KOPT-K1 (cell line): ENCODE results near the gene TIMD4.
"Not testable (repeated sequence)": the region's sequence is repeated elsewhere in the genome, so short reads cannot be mapped to it uniquely, and the experiment has no call there.

Experiments used
- H3K27ac ChIP-seq: fragments of 200-600 bp; sonication (generic); 2 replicates; pipeline ENCODE4 v1.5.1; 2016; ENCODE audit warnings: antibody characterized with exemption, mild to moderate bottlenecking, low read depth, low read length; ENCODE audit not compliant: poor library complexity, severe bottlenecking
- H3K36me3 ChIP-seq: fragments of 200-600 bp; sonication (generic); 2 replicates; pipeline ENCODE4 v1.5.1; 2017; ENCODE audit warnings: antibody characterized with exemption, mild to moderate bottlenecking, low read length, moderate library complexity; ENCODE audit not compliant: insufficient read depth
- H3K9me3 ChIP-seq: fragments of 200-600 bp; sonication (generic); 2 replicates; pipeline ENCODE4 v1.5.1; 2017; ENCODE audit warnings: antibody characterized with exemption, low read length, mild to moderate bottlenecking; ENCODE audit not compliant: insufficient read depth, poor library complexity, severe bottlenecking

TIMD4 gene

DNA sequence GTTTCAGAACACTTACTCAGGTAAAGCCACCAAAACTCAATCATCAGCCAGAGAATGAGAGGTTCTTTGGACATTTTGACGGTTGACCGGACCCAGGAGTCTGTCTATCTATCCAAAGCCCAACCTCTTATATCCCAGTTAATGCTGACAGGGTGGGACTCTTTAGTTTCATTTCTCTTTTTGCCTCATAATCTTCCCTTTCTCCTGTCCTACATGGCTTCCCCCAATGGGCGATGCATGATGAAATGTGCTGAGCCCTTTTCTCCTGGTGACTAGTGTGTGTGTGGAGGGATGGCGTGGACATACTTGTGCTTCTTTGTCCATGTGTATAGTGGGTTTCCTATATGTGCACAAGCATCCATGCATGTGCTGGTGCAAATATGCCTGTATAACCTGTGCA is at the start of gene TIMD4:
TSS of gene TIMD4 (minus strand) at position 102 of the 400 bp plus-strand sequence. CDS start at position 74, 28 bp downstream.
- no peak within 1 kb of the TSS for H3K27ac ChIP-seq
- no peaks in the 10 kb centered on the region for H3K9me3 ChIP-seq
- H3K36me3 ChIP-seq, result no peaks in the 10 kb centered on the region

DNA sequence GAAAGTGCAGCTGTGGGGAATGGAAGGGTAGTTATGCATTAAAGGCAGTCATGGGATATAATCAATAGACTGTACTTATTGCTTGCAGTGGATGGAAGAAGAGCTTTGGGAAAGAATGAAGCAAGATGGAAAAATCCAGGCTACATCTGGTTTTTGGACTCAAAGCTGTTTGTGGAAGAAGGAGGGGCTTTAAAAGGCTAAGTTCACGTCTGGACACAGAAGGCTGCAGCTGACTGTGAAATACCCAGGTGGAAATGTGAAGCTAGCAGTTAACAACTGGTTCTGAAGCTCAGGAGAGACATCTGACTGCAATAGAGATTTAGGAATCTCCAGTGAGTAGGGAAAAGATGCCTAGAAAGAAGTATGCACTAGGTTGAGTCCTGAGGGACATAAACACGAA is 43.2 kb upstream of the TIMD4 start:
- H3K36me3 ChIP-seq, result no peaks in the 10 kb centered on the region

DNA sequence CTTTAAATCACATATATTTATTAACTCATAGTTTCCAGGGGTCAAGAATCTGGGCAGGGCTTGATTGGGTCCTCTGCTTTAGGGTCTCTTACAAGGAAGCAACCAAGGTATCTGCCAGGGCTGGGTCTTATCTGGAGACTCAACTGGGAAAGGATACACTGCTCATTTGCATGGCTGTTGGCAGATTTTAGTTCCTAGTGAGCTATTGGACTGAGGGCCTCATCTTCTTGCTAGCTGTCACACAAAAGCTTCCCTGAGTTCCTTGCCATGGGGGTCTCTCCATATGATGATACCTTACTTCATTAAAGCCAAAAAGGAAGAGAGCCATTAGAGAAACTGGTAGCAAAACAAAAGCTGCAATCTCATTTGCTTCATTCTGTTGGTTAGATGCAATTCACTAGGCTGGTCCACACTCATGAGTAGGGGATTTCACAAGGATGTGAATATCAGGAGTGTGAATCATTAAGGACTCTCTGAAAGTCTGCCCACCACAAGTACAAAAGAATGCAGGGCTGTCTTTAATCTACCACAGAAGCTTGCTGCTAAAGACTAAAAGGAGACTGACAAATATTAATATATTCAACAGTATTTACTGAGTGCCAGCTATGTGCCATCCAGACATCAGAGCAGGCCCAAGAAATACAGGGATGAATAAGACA is 42.0 kb upstream of the TIMD4 start:
- peaks cover 7% of the 10 kb centered on the region for H3K9me3 ChIP-seq
- no peak overlapping the region for H3K27ac ChIP-seq
- no peaks in the 10 kb centered on the region for H3K36me3 ChIP-seq

More for the DNA sequence above, 43.2 kb upstream of the TIMD4 start:
- H3K27ac ChIP-seq, result no peak overlapping the region
- H3K9me3 ChIP-seq, result no peaks in the 10 kb centered on the region

DNA sequence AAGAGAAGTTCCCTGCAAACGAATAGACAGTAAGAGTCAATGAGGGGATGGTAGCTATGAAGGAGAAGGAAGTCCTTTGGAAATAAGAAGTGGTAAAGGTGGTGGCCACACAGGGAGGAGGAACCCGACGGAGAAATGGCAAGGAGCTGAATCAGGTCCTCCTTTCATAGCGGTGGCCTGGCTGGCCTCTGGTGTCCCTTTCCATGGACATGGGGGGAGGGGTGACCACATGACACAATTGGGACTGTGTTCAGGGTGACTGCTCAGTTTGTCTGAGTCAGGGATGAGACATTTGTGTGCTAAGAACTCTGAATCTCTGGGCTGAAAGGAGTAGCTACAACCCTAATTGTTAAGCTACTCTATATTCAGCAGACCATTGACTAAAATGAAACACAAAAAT is 28.7 kb upstream of the TIMD4 start:
- Histone ChIP-seq H3K36me3 (no peaks in the 10 kb centered on the region), H3K9me3 (no peaks in the 10 kb centered on the region), H3K27ac (no peak overlapping the region)

DNA sequence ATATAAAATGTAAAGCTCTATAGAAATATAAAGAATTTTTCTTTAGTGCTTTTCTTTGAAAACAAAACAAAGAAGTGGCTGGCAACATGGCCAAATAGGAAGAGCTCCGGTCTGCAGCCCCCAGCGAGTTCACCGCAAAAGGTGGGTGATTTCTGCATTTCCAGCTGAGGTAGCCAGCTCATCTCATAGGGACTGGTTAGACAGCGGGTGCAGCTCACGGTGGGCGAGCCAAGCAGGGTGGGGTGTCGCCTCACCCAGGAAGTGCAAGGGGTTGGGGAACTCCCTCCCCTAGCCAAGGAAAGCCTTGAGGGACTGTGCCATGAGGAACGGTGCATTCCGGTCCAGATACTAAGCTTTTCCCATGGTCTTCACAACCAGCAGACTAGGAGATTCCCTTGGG is 21.0 kb upstream of the TIMD4 start:
- Histone ChIP-seq H3K27ac (no peak overlapping the region), H3K36me3 (no peaks in the 10 kb centered on the region)

DNA sequence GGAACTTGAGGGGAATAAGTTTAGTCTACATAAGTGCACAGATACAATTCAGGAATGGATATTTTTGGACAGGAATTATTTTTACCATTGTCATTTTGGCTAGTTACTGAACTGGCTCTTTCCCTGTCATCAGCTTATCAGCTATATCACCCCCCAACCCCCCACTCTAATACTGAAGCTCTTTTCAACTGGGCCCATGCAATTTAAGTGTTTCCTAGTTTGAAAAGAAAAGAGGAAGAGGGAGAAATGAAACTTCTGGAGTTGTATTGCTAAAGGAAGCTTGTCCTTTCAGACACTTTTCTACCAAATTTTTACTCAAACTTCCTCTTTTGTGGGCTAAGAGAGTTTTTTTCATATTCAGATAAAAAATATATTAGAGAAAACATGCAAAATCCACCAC is 18.5 kb upstream of the TIMD4 start:
- Histone ChIP-seq H3K36me3 (no peaks in the 10 kb centered on the region), H3K27ac (no peak overlapping the region), H3K9me3 (no peaks in the 10 kb centered on the region)

More for the DNA sequence above, 21.0 kb upstream of the TIMD4 start:
- H3K9me3 ChIP-seq, result no peaks in the 10 kb centered on the region

DNA sequence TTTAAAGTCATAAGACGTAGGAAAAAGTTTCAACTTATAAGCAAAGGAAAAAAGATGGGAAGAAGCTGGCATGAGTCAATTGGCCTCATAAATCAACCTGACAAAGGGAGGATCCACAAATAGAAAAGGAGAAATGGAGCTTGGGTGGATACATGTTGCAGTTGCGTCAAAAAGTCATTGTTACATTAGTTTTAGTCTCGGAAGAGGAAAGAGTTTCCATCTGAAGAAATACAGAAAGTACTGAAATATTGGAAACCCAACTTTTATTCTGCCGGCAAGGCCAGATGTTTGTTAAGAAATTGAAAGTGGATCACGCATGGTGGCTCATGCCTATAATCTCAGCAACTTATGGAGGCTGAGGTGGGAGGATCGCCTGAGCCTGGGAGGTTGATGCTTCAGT is 11.3 kb upstream of the TIMD4 start:
- Histone ChIP-seq H3K36me3 (no peaks in the 10 kb centered on the region), H3K27ac (no peak overlapping the region), H3K9me3 (no peaks in the 10 kb centered on the region)

DNA sequence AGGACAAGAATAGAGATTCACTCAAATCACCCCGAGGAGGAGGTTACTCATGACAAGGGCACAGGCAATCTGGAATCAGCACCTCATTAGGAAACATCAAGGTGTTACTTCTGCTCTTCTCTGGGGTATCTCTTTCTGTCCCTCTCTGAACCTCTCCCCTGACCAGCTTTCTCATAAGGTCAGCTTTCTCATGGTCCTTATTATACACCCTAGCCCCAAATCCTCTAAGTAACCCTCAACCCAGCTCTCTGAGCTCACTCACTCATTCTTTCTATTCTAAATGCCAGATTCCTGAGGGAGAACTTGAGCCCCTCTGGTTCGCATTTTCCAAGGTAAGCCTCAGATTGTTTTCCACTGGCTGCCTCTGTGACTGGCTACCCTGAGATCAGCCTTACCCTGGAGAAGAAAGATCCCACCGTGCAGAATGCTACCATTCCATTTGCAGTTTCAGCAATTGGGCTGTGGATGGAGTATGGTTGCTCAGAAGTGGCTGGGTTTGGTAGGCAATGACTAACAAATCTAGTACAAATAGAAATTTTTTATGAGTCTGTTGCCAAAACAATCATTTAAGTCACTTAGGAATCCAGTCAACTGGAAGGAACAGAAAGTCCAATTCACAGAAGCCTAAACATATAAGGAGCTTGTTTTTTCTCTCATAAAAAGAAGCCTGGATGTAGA is 9.0 kb upstream of the TIMD4 start:
- Histone ChIP-seq H3K36me3 (no peaks in the 10 kb centered on the region), H3K9me3 (no peaks in the 10 kb centered on the region), H3K27ac (no peak overlapping the region)

DNA sequence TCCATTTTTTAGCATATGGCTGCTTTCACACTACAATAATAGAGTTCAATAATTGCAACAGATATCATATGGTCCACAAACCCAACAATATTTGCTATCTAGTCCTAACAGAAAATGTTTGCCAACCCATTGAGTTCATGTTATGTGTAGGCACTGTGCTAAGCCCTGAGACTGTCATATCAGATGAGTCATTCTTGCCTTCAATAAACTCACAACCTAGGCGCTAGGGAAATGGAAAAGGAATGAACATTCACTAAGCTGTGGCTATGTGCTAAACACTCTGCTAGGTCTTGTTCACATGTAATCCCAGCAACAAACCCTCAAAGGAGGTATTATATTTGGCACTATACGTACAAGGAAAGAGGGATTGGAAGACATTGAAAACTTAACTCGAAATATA is 8.4 kb upstream of the TIMD4 start:
- no peaks in the 10 kb centered on the region for H3K36me3 ChIP-seq
- no peak overlapping the region for H3K27ac ChIP-seq
- no peaks in the 10 kb centered on the region for H3K9me3 ChIP-seq

DNA sequence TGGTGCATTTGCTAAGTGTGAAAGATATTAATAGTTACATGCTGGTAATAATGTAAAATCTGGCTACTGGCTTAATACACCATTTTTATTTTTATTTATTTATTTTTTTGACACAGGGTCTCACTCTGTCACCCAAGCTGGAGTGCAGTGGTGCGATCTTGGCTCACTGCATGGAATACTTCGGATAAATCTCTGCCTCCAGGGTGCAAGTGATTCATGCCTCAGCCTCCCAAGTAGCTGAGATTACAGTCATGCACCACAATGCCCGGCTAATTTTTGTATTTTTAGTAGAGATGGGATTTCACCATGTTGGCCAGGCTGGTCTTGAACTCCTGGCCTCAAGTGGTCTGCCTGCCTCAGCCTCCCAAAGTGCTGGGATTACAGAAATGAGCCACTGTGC is 4.4 kb upstream of the TIMD4 start:
- H3K36me3 ChIP-seq, H3K9me3 ChIP-seq: not testable (repeated sequence)

DNA sequence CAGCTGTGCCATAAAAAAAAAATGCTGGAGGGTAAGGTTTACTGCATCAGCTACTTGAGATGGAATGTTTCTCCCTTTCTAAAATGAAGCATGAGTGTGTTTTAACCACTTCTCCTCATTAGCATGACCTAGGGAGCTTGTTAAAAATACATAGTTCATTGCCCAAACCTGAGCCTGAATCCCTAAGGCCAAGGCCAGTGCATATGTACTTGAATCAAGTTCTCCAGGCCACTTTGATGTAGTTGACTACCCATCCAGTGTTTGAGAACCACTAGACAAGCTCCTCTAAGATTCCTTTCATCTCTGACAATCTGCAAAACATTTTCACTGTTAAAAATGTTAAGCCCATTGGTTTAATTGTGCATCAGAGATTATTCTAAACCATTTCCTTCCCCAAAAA is 6.7 kb downstream of the TIMD4 start:
- Histone ChIP-seq H3K9me3 (no peaks in the 10 kb centered on the region), H3K27ac (no peak overlapping the region), H3K36me3 (no peaks in the 10 kb centered on the region)

More for the DNA sequence above, 4.4 kb upstream of the TIMD4 start:
- H3K27ac ChIP-seq, result not testable (repeated sequence)

DNA sequence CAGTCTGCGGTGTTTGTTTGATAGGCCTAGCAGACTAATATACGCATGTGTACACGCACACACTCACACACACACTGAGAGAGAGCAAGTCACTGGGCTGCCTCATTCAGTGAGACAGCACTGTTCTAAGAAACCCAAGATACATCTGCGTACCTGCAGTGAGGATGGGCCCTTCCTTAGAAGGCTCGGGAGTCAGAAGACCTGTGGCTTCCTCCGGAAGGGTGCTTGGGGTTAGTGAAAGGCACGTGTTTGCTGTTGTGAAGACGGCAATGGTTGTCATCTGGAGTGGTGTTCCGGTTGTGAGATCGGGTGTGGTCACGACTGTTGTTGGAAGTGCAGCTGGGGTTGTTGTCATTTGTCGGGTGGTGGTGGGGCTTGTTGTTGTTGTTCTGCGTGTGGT is 11.7 kb downstream of the TIMD4 start:
- H3K36me3 ChIP-seq, result no peaks in the 10 kb centered on the region
- H3K27ac ChIP-seq, result no peak overlapping the region
- H3K9me3 ChIP-seq, result no peaks in the 10 kb centered on the region

DNA sequence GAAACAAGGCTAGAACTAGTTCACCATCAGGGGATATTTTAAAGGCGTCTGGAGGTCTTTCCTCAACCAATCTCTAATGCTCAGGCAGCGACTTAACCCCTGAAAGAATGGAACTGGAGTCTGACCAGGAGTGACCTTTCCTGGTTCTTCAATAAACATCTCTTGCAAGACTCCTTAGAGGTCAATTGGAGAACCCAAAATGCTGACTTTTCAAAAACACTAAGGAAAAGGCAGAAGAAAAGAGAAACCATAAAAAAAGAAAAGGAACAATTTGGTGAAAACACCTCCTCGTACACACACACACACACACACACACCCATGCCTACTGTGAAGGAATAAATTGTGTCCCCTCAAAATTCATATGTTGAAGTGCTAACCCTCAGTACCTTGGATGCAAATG is 12.3 kb downstream of the TIMD4 start:
- no peak overlapping the region for H3K27ac ChIP-seq
- no peaks in the 10 kb centered on the region for H3K9me3 ChIP-seq
- no peaks in the 10 kb centered on the region for H3K36me3 ChIP-seq

DNA sequence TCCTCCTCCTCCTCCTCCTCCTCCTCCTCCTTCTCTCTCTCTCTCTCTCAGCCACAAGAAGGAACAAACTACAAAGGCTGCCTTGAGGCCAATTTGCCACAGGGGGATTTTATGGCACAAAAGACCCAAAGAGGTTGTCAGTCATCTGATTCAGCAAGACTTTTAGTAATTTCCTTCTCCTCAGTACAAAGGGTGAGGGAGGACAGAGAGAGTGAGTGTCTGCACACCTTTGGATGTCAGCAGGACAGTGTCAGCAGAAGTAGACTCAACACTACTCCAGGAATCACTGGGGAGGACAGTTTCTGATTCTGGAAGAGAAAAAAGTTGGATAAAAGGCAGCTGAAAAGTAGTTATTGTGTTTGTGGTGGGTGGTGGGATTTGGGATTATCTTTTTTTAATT is 13.6 kb downstream of the TIMD4 start:
- no peaks in the 10 kb centered on the region for H3K9me3 ChIP-seq
- H3K27ac ChIP-seq, result no peak overlapping the region
- H3K36me3 ChIP-seq, result no peaks in the 10 kb centered on the region

DNA sequence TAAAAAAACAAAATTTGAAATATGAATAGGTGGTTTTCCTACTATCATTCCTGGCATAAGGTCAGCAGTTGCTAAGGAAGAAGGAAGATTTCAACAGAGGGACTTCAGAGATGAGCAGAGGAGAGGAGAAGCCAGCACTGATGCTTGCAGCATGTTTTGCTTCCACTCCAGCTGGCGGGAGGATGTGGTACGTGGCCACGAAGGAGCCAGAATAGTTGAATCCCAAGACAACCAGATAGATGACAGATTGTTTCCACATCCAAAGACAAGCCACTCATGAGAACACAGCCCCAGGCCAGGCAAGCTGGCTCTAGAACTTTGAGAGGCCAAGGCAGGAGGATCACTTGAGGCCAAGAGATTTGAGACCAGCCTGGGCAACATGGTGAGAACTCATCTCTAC is 15.1 kb downstream of the TIMD4 start:
- Histone ChIP-seq H3K27ac (no peak overlapping the region), H3K9me3 (no peaks in the 10 kb centered on the region), H3K36me3 (no peaks in the 10 kb centered on the region)

DNA sequence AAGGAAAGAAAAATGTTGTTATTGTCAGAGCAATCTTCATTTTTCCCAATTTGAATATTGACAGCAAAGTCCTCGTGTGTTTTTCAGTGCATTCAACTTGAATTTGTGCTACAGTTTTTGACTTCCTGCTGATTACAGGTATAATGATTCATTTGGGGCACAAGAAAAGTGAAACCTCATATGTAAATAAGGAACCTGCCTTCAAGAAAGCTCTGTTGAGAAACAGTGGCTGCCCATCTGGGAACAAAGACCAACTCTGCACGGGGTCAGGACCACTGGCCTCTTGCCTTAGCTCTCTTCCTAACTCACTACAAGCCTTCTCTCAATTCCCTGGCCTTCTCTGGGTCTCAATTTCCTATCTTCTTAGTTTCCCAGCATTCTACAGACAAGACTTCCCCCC is 21.0 kb downstream of the TIMD4 start:
- H3K27ac ChIP-seq, result no peak overlapping the region
- H3K36me3 ChIP-seq, result no peaks in the 10 kb centered on the region
- H3K9me3 ChIP-seq, result no peaks in the 10 kb centered on the region
